ENCODE data around the gene ZIK1. TPM values are rescaled to one million over a fixed set of nuclear protein-coding genes. Genes with fewer than 3 reads are reported as not detected.

The ZIK1 gene
- total RNA-seq, 2 donors from 2014 or later, result 0.78 to 3.3 TPM

DNA sequence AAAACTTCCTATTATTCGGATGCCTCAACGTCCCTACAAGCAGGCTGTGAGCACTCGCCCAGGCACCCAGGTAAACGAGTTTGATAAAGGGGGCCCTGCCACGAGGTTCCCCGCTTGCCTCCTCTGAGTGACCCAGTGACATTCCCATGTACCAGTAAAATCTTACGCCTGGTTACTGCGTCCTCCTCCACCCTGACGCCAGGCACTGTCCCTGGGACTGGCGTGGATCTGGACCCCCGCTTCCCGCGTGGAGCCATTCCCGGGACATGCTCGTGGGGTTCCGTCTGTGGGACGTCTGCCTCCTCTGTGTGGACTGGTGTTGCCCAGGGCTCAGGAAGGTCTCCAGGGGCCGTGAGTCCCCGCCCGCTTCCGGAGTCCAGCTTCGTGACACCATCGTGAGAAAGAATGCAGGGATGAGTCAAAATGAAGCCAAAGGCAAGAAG lies 23.9 kb upstream of the ZIK1 start:
- Histone ChIP-seq H3K4me1 (peaks cover 19% of the 10 kb centered on the region), H3K4me3 (peak overlapping the region; percentile 37 to 84), H3K36me3 (replicated peaks in 1 of 2; ENCODE audit: insufficient read depth in 1 of 2, low read depth in 2 of 2) (no peaks in the 10 kb centered on the region), H3K27ac (peak overlapping the region in 2 of 4 donors; percentile 58 to 64), H3K27me3 (no peaks in the 10 kb centered on the region), H3K9me3 (peaks cover 0 to 16% (median 0%) of the 10 kb centered on the region in 3 donors)
- ATAC-seq (no peak), DNase-seq (peak in 1 of 4 donors; percentile 6)
- WGBS, 2 donors, result 24 to 25% methylated on average over 7 to 23 of the region's 23 CpGs
- TF ChIP-seq, protein P1, sequence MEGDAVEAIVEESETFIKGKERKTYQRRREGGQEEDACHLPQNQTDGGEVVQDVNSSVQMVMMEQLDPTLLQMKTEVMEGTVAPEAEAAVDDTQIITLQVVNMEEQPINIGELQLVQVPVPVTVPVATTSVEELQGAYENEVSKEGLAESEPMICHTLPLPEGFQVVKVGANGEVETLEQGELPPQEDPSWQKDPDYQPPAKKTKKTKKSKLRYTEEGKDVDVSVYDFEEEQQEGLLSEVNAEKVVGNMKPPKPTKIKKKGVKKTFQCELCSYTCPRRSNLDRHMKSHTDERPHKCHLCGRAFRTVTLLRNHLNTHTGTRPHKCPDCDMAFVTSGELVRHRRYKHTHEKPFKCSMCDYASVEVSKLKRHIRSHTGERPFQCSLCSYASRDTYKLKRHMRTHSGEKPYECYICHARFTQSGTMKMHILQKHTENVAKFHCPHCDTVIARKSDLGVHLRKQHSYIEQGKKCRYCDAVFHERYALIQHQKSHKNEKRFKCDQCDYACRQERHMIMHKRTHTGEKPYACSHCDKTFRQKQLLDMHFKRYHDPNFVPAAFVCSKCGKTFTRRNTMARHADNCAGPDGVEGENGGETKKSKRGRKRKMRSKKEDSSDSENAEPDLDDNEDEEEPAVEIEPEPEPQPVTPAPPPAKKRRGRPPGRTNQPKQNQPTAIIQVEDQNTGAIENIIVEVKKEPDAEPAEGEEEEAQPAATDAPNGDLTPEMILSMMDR (IDR thresholded peaks at IDR 0.05), result no peak
- no peak for TF ChIP-seq POLR2A (IDR thresholded peaks at IDR 0.05)
- intact Hi-C loops (cut with DNase I), result no loop called here

DNA sequence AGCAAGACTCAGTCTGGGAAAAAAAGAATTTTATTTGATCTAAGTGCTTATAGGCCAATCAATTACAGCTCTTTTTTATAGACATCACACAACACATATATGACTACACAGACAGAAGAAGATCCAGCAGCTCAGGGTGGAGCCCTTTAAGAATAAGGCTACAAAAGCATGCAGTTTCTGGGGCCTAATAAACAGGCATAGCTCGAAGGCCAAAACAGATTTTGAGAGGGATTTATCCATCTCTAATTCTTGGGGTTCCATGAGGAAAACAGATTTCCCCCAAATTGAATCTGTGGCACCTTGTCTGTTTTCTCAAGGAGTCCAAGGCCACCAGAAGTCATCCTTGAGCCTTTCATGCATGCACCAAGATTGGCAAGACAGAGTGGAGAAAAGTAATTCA lies 20.4 kb upstream of the ZIK1 start:
- Histone ChIP-seq H3K4me1 (peaks cover 11% of the 10 kb centered on the region), H3K9me3 (peaks cover 0 to 43% (median 2%) of the 10 kb centered on the region in 3 donors), H3K27ac (no peak overlapping the region), H3K27me3 (no peaks in the 10 kb centered on the region), H3K36me3 (replicated peaks in 1 of 2; ENCODE audit: insufficient read depth in 1 of 2, low read depth in 2 of 2) (no peaks in the 10 kb centered on the region), H3K4me3 (no peak overlapping the region)
- intact Hi-C loops (cut with DNase I), result no loop called here
- WGBS, 2 donors, result 41 to 64% methylated on average over 1 of the region's 1 CpG
- ATAC-seq (no peak), DNase-seq (no peak)
- TF ChIP-seq POLR2A (IDR thresholded peaks at IDR 0.05), result no peak
- TF ChIP-seq, protein P1 (IDR thresholded peaks at IDR 0.05), result no peak

DNA sequence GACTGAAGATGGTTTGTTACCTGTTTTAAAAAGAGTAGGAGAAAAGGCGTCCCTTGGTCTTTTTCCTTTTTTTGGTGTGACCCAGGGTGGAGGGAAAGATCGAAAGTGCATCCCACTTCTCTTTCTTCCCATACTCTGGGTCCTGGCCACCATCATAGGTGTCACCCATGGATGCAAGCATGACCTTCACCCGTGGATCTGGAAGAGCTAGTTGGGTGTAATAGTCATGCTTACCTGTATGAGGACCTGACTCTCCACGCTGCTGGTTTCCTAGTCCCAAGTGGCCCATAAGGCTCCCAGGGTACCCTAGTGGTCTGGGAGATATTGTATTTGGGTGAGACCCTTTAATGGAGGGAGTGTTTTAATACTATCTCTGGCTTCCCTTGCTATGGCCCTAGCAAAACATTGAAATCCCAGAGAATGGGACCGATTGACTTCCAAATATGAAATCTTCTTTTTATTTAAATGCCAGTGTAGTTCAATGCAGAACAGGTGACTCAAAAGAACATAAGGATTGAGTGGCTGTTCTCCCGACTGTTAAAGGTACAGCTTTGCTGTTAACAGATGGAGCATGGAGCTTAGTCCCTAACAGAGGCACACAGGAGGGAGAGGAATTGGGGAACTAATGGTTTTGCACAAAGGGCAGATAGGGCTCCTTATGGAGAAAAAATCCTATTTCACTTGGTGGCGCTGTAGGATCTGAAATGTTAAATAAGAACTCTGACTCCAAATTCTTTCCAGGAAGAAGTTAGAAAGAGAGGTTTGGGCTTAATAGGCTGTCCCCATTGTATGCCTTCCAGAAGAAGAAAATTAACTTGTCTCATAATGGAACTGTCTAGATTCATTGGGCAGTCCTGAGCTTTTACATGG lies 17.3 kb upstream of the ZIK1 start:
- DNase-seq (no peak), ATAC-seq (no peak)
- intact Hi-C loops (cut with DNase I), result no loop called here
- H3K4me3 ChIP-seq, result no peak overlapping the region
- WGBS, 2 donors, result 51 to 56% methylated on average over 6 to 7 of the region's 7 CpGs
- H3K27me3 ChIP-seq, result no peaks in the 10 kb centered on the region
- H3K27ac ChIP-seq, result no peak overlapping the region
- no peaks in the 10 kb centered on the region for H3K4me1 ChIP-seq
- no peak for TF ChIP-seq POLR2A (IDR thresholded peaks at IDR 0.05)
- TF ChIP-seq, protein P1 (IDR thresholded peaks at IDR 0.05), result no peak
- peaks cover 0 to 73% (median 2%) of the 10 kb centered on the region in 3 donors for H3K9me3 ChIP-seq
- H3K36me3 ChIP-seq (replicated peaks in 1 of 2; ENCODE audit: insufficient read depth in 1 of 2, low read depth in 2 of 2), result no peaks in the 10 kb centered on the region

DNA sequence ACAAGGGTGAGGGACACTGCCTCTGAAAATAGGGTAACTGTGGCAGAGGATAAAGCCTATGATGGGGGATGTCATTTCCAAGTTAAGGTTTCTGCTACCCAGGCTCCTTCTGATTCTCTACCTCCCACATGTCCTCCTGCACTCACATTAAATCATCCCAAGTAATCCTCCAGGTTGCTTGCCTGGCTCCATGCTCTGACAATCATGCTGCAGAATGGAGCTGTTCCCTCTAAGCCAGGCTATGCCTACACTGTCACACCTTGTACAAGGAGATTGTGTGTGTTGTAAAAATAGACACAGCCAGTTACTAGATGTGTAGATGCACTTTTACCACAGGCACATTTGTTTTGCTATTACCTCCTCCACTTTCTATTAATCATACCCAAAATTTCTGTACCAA lies 13.2 kb upstream of the ZIK1 start:
- no peak overlapping the region for H3K27ac ChIP-seq
- TF ChIP-seq, protein P1 (IDR thresholded peaks at IDR 0.05), result no peak
- TF ChIP-seq POLR2A (IDR thresholded peaks at IDR 0.05), result no peak
- DNase-seq (no peak), ATAC-seq (no peak)
- intact Hi-C loops (cut with DNase I), result no loop called here
- no peaks in the 10 kb centered on the region for H3K4me1 ChIP-seq
- H3K9me3 ChIP-seq, result peaks cover 0 to 99% (median 6%) of the 10 kb centered on the region in 3 donors
- no peak overlapping the region for H3K4me3 ChIP-seq
- H3K36me3 ChIP-seq (replicated peaks in 1 of 2; ENCODE audit: insufficient read depth in 1 of 2, low read depth in 2 of 2), result peaks cover 21 to 23% of the 10 kb centered on the region in 2 donors
- H3K27me3 ChIP-seq, result no peaks in the 10 kb centered on the region
